Measurements from ENCODE around the gene CFAP206.
"Not testable (repeated sequence)": the region's sequence is repeated elsewhere in the genome, so short reads cannot be mapped to it uniquely, and the experiment has no call there.

Gene CFAP206

GRCh38 chr6:87421576-87421975 lies 13.8 kb downstream of the CFAP206 start:
- DNase-seq (ENCODE audit: low read depth, low spot score): peak; percentile 77

GRCh38 chr6:87426789-87427188 lies 19.0 kb downstream of the CFAP206 start:
- no peak for DNase-seq (ENCODE audit: low read depth, low spot score)

DNA sequence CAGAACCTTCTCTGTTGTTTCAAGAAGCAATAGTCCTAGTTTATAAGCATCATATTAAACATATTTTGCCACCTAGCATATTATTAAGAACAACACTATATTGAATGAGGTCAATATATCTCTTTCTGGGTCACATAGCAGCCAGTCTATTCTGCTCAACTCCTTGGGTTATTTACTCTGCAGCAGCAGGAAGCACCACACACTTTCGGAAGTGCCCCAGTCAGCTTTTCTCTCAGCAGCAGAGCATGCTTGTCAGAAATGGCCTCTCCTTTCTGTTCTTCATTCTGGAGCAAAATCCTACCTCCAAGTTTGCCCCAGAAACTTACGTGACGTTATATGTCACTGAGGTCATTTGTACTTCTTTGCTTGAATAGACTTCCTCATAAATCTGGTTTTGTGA lies 22.7 kb downstream of the CFAP206 start:
- no peak for DNase-seq (ENCODE audit: low read depth, low spot score)

- DNase-seq (ENCODE audit: low read depth, low spot score): no peak
Observed at GRCh38 chr6:87431263-87431662, 23.5 kb downstream of the CFAP206 start.

DNA sequence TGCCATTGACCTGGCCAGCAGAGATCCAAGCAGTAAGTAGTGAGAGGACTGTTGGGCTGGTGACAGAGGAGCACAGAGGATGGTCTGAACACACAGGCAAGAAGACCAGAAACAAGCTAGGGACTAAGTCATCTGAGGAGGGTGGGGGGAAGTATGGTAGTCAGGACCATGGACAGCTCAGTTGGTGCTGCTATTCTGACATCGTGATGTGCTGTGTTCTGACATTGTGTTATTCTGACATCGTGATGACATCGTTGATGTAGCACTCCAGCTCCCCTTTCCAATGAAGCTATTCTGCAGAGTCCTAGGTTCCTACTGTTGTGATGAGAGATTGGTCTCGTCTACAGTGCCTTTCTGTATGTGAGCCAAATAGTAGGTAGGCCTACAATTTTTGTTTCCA lies 28.7 kb downstream of the CFAP206 start:
- peak; percentile 85 for DNase-seq (ENCODE audit: low read depth, low spot score)

- no peak for DNase-seq (ENCODE audit: low read depth, low spot score)
Observed at GRCh38 chr6:87441711-87442110, 33.9 kb downstream of the CFAP206 start.

- peak; percentile 78 for DNase-seq (ENCODE audit: low read depth, low spot score)
Observed at GRCh38 chr6:87444362-87444761, 36.6 kb downstream of the CFAP206 start.

DNA sequence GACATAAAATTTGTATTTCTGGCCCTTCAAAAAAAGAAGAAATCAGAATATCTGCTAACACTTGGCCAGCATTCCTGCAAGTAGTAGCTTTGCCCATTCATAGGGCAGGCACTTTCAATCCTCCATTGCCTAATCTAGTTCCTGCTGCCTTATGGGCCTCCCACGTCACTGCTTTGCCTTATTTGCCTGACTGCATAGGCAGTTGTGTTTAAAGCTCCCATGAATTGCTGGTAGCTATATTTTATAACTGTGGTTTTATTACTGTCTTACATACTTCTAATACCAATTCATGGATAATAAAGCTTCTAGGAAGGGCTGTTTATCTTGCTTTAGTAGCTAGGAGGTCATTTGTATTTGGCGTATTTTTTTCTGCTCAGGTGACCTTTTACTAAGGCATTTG lies 57.3 kb downstream of the CFAP206 start:
- DNase-seq (ENCODE audit: low read depth, low spot score): no peak

GRCh38 chr6:87472525-87473418 lies 65.0 kb downstream of the CFAP206 start, which contains the start of gene SLC35A1:
SLC35A1 (plus strand) TSS chr6:87472974; CDS start chr6:87473004, 30 bp downstream.
- DNase-seq (ENCODE audit: low read depth, low spot score): peak; percentile 85

GRCh38 chr6:87473419-87473903 lies 65.7 kb downstream of the CFAP206 start:
- DNase-seq (ENCODE audit: low read depth, low spot score): no peak

DNA sequence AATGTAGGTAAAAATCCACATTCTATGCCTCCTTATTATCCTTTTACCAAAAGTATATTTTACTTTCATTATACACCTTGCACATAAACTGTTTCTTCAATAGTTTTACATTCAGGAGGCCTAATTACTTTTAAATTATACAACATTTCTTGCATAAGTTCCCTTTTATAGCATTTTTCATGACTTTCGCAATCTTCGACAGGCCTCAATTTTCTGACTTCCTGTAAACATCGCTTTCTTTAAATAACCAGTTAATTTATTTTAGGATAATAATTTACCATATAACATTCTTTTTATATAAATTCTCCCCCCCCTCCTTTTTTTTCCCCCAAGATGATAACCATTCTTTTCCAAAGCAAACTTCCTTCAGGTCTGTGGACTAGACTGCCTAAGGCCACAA lies 74.2 kb downstream of the CFAP206 start:
- no peak for DNase-seq (ENCODE audit: low read depth, low spot score)

DNA sequence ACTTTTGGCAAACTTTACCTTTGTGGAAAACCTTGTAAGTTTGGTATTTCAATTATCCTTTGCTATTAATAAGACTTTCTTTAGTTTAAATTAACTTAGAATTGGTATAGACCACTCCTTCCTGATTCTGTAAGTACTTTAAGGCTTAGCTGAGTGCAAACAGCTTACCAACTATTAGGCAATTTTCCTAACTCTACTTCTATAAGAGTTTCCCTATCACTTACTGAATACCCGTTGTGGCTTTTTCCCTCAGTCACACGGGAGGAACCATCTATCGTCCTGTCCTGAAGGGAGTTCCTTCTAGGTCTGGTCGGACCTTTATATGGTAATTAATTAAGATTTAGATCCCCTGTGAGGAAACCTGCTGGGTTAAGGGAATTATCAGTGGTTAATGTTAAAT lies 74.6 kb downstream of the CFAP206 start:
- DNase-seq (ENCODE audit: low read depth, low spot score): no peak

DNA sequence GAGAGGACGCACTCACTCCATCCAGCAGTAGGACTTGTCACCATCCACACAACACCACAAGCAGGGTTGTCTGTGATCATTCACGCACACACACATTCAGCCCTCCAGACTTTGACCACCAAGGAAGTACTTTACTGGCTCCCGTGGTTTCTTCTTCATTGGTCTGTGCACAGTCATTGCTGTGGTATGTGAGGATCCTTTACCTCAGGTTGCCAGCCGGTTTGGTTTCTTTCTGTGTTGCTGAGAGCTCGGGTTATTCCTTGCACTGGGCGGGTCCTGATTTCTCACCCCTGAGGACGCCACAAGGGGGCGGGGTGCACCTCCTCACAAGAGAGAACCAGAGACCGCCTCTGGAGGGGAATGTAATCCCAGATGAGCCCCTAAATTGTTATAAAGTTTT lies 76.2 kb downstream of the CFAP206 start:
- peak; percentile 87 for DNase-seq (ENCODE audit: low read depth, low spot score)

DNA sequence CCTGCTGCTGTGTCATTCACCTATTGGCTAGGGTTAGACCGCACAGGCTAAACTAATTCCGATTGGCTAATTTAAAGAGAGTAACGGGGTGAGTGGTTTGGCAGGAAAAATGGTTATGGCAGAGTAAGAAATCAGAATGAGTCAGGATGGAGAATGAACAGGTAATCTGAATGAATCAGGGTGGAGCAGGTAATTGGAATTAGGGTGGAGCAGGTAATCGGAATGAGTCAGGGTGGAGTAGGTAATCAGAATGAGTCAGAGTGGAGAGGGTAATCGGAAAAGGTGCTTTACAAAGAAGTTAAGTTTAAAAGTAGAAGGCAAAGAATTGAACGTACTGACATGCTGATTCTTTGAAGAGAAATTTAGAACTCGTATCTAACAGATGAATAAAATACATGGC lies 76.7 kb downstream of the CFAP206 start:
- no peak for DNase-seq (ENCODE audit: low read depth, low spot score)

- no peak for DNase-seq (ENCODE audit: low read depth, low spot score)
Observed at GRCh38 chr6:87487555-87487954, 79.8 kb downstream of the CFAP206 start.

GRCh38 chr6:87489326-87489725 lies 81.6 kb downstream of the CFAP206 start:
- not testable (repeated sequence) for DNase-seq (ENCODE audit: low read depth, low spot score)

DNA sequence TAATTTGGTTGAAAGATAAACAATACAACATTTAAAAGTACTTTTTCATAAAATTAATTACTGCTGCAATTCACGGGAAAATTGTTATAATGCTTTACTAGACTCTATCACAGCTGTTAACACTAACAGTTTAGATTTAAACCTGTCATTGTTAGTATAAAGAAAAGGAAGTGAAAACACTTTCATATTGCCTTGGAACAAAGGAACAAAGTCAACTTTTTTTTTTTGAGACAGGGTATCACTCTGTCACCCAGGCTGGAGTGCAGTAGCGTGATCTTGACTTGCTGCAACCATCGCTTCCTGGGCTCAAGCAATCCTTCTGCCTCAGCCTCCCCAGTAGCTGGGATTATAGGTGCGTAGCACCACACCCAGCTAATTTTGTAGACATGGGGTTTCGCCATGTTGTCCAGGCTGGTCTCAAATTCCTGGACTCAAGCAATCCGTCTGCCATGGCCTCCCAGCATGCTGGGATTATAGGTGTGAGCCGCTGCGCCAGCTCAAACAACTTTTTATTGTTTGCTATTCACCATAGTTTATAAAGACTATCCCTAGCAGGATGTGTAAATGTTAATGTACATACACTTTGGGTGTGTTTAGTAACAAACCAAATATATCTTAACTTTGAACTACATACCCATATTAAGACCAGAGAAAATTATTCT lies 87.1 kb downstream of the CFAP206 start:
- DNase-seq (ENCODE audit: low read depth, low spot score): no peak

DNA sequence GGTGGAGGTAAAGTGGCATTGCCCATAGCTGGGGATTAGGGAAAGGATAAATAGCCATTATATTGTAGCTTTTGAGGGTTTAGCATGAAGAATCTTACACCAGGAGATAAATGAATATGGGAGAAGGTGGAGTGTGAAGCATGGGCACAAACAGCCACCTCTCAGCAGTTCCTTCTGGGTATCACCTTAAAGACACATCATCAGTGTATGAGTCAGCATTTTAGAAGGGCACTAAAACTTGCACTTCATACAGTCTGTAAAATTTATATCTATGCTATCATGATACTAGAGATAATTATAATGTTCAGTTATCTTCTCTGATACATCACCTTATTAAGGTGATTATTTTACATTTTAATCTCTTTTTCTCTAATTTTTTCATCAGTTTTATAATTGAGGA lies 90.3 kb downstream of the CFAP206 start:
- no peak for DNase-seq (ENCODE audit: low read depth, low spot score)

DNA sequence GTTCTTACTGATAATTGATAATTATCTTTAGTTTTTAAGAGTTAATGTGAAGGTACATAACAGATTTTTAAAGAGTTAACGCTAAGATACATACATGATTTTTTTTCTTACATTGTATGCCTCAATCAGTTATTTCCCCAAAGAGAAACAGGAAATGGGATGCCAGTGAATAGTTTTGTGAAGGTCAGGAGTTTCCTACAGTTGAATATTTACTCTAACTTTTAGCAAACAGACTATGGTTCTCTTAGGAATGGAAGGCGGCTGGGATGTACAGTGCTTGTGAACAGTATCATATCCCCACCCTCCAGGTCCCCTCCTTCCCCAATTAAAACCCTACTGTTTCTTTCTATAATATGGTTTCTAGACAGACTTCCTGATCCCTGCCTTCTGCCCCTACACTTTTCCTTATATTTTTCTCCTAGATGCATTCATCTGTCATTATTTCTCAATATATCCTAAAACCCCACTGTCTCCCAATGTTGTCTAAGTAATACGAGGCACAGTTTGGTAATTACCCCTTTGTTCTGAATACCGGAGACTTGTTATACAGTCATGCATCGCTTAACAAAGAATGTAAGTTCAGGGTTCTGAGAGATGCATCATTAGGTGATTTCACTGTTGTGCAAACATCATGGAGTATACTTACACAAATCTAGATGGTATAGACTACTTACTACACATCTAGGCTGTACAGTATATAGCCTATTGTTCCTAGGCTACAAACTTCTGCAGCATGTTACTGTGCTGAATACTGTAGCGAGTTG lies 94.2 kb downstream of the CFAP206 start:
- no peak for DNase-seq (ENCODE audit: low read depth, low spot score)

DNA sequence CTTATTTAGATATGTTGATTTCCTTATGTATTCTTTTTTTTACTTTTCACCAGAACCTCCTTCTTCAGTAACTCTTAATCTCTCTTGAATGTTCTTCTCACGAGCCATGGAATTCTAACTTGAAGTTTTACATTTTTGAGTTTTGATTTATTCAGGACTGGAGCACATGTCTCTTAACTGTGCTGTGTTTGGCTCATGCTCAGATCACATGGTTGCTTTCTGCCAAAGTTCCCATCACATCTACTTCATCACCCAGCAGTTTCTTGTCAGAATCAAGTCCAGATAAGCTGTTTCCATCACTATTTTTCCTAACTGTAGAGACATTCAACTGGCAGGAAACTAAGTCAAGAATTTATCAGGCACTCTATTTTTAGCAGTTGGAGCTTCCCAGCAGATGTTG lies 96.7 kb downstream of the CFAP206 start:
- DNase-seq (ENCODE audit: low read depth, low spot score): no peak

All from ELF-1 (cell line).